NCI-H2196 treated with DMSO at 0.1 percent for 48 hours (cell line): Measurements from ENCODE around the gene CLEC4C.
"Not testable (repeated sequence)": the region's sequence is repeated elsewhere in the genome, so short reads cannot be mapped to it uniquely, and the experiment has no call there.

Experiments used
- DNase-seq: peaks from one replicate; lab custom pipeline; 2025; ENCODE audit not compliant: unreplicated experiment; lab: John Stamatoyannopoulos, UW

CLEC4C gene, protein sequence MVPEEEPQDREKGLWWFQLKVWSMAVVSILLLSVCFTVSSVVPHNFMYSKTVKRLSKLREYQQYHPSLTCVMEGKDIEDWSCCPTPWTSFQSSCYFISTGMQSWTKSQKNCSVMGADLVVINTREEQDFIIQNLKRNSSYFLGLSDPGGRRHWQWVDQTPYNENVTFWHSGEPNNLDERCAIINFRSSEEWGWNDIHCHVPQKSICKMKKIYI

DNA sequence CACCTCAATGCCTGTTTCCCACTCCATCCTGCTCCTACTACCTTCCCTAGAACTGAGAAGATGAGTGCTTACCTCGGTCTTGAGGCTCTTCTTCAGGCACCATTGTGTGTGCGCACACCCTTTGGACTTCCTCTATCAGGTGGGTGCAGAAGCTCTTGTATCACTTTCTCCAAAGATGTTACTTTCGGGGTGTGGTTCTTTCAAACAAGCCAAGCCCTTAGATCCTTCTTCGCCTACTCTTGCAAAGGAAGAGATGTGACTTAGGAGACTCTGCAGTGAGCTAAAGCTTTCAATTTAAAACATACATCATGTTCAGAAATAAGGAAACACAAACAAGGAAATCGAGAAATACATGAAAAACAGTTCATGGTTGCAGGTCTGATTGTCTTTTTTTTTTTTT lies at the start of gene CLEC4C:
Gene CLEC4C (minus strand): TSS at position 130 of the 400 bp plus-strand sequence. CDS start 27 bp downstream, at position 103.
- DNase-seq: no peak

DNA sequence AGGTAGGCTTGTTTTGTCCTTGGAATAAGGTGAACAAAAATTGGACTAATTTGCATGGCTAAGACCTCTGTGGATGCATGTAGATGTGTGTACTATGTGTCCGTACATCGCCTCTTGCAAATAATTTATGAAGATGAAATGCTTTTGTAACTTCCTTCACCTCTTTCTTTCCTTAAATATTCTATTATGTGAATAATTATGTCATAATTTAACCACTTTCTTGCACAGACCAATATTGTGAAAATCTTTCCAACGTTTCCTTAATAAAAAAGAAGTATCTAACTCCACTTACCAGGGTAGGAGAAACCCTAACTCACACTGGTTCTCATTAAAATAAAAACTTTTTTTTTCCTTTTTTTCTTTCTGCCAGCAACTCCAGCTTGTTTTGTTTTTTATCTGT lies 46.0 kb upstream of the CLEC4C start:
- DNase-seq: no peak

DNA sequence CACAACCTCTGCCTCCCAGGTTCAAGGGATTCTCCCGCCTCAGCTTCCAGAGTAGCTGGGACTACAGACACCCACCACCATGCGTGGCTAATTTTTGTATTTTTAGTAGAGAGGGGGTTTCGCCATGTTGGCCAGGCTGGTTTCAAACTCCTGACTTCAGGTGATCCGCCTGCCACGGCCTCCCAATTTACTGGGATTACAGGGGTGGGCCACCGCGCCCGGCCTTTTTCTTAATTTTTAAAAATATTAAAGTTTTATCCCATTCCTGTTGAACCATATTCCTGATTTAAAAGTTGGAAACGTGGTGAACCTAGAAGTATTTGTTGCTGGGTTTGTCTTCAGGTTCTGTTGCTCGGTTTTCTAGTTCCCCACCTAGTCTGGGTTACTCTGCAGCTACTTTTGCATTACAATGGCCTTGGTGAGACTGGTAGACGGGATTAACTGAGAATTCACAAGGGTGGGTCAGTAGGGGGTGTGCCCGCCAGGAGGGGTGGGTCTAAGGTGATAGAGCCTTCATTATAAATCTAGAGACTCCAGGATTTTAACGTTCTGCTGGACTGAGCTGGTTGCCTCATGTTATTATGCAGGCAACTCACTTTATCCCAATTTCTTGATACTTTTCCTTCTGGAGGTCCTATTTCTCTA lies 41.8 kb upstream of the CLEC4C start, which contains the start of gene NANOG:
Gene NANOG (plus strand): TSS at position 519 of the 645 bp plus-strand sequence. CDS start 213 bp downstream, outside the sequence.
- not testable (repeated sequence) for DNase-seq

DNA sequence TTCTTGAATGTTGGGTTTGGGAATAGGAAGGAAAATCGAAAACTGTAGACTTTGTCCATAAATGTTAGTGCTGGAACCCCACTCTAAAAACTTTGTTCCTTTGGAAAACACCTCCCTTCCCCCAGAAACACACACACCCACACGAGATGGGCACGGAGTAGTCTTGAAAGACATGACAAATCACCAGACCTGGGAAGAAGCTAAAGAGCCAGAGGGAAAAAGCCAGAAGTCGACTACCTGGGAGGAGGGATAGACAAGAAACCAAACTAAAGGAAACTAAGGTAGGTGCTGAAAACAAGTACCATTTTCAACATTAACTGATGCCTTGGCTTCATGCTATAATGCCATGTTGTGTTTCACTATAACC lies 41.1 kb upstream of the CLEC4C start:
- DNase-seq: no peak

DNA sequence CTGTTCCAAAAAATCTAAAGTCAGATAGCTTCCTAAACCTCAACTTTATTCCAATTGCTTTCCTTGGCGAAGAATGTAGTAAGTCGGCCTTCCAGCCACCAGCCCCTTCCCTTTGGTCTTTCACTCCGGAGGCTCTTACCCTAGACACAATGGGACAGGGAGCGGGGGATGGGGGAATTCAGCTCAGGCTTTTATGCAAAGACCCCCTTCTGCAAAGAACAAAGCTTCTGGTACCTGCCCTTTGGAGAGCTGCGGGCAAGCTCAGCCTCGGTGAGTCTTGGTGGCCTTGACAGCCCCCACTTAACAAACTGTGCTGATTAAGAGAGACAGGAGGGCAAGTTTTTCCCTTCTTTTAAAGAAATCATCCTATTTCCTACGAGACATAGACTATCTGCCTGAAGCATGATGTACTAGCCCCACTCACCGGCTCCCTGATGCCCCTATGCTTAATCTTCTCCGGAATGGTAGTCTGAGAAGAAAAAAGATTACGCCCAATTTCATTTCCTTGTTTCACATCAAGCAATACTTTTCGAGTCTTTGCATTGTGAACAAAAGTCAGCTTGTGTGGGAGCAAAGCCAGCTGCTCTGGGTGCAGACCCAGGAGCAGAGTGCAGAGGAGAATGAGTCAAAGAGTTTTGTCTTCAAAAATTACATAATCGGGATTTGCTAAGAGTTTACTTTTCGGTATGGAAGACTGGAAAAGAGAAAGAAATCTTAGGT lies 40.6 kb upstream of the CLEC4C start:
- no peak for DNase-seq

DNA sequence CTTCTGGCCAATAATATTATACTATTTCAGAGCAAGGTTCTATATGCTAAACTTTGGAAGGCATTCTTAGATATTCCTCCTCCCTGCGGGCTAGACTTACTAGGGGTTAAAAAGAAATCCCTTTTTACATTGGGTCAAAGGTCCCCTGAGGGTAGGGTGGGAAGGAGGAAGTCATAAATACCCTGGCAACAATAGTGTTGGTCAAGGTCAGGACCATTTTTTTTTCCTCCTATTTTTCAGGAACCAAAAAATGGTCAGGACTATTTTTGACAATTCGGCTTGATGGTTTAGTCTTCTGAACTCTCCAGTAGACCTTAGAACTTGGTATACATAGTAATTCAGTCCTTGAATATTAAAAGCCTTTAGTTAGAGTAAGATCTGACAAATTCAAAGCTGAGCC lies 37.5 kb upstream of the CLEC4C start:
- no peak for DNase-seq

DNA sequence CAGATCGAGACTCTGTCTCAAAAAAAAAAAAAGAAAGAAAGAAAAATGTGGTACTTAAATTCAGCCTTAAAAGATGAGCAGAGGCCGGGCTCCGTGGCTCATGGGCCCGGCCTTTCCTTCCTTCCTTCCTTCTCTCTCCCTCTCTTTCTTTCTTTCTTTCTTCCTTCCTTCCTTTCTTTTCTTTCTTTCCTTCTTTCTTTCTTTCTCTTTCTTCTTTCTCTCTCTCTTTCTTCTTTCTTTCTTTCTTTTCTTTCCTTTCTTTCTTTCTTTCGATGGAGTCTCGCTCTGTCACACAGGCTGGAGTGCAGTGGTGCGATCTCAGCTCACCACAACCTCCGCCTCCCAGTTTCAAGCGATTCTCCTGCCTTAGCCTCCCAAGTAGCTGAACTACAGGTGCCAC lies 36.3 kb upstream of the CLEC4C start:
- DNase-seq: not testable (repeated sequence)

DNA sequence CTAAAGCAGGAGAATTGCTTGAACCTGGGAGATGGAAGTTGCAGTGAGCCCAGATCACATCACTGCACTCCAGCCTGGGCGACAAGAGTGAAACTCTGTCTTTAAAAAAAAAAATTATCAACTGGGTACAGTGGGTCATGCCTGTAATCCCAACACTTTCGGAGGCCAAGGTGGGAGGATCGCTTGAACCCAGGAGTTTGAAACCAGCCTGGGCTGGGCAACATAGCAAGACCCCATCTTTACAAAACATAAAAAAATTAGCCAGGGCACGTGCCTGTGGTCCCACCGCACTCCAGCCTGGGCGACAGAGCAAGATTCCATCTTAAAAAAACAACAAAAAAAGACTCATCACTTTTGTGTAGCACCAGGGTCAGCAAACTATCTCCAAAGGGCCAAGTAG lies 34.9 kb upstream of the CLEC4C start:
- no peak for DNase-seq

DNA sequence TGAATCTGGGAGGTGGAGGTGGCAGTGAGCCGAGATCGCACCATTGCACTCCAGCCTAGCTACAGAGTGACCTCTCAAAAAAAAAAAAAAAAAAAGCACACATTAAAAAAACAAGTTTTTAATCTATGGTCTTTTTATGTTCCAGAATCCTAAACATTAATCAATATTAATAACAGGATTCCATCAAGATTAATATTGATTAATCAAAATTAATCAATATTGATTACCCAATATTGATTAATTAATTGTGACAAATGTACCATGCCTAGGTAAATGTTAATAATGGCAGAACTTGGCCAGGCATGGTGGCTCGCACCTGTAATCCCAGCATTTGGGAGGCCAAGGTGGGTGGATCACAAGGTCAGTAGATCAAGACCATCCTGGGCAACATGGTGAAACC lies 34.1 kb upstream of the CLEC4C start:
- no peak for DNase-seq

DNA sequence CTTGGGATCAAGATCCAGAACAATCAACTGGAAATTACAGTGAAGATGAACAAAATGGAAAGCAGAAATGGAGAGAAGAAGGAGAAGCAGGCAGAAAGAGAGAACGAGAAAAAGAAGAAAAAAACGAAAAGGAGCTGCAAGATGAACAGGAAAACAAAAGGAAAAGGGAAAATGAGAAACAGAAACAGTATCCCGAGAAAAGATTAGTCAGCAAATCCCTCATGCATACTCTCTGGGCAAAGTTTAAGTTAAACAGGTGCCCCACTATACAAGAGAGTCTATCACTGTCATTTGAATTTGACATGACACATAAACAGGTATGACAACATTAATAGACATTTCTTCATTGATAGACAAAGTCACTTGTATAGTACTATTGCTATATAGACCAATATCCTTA lies 22.8 kb upstream of the CLEC4C start:
- no peak for DNase-seq

DNA sequence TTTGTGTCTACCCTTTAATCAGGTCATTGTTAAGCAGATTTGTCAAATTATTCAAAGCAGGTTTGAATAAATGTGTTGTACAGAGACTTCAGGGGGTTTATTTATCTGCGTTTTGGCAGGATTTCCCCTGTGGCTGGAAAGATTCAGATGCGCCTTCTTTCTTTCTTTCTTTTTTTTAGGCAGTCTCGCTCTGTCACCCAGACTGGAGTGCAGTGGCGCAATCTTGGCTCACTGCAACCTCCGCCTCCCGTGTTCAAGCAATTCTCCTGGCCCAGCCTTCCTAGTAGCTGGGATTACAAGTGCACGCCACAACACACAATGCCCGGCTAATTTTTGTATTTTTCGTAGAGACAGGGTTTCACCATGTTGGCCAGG lies 11.6 kb upstream of the CLEC4C start:
- no peak for DNase-seq

DNA sequence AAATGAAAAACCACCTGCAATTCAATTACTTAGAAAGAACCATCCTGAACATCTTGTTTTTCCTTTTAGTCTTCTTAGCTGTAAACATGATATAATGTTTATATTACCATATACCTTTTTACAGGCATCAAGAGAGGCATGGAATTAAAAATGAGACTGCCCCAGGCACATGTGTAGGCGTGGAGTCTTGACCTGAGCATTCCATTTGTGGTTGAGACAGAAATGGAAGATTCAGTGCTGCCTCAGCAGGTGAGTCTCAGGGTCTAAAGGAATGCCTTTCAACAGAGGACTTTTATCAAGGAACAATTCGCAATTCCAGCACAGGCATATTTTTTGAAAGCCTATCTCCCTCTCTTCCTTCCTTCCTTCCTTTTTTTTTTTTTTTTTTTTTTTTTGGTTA lies 9.8 kb upstream of the CLEC4C start:
- DNase-seq: no peak

DNA sequence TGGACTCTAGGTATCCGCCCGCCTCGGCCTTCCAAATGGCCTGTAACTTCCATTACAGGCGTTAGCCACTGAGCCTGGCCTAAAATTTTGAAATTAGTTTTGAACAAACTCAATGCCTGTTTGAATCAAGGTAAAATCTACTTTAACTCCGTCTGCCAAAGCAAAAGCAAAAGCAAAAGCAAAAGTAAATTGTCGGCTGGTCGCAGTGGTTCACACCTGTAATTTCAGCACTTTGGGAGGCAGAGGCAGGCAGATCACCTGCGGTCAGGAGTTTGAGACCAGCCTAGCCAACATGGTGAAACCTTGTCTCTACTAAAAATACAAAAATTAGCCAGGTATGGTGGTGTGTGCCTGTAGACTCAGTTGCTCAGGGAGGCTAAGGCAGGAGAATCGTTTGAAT lies 8.5 kb upstream of the CLEC4C start:
- not testable (repeated sequence) for DNase-seq

DNA sequence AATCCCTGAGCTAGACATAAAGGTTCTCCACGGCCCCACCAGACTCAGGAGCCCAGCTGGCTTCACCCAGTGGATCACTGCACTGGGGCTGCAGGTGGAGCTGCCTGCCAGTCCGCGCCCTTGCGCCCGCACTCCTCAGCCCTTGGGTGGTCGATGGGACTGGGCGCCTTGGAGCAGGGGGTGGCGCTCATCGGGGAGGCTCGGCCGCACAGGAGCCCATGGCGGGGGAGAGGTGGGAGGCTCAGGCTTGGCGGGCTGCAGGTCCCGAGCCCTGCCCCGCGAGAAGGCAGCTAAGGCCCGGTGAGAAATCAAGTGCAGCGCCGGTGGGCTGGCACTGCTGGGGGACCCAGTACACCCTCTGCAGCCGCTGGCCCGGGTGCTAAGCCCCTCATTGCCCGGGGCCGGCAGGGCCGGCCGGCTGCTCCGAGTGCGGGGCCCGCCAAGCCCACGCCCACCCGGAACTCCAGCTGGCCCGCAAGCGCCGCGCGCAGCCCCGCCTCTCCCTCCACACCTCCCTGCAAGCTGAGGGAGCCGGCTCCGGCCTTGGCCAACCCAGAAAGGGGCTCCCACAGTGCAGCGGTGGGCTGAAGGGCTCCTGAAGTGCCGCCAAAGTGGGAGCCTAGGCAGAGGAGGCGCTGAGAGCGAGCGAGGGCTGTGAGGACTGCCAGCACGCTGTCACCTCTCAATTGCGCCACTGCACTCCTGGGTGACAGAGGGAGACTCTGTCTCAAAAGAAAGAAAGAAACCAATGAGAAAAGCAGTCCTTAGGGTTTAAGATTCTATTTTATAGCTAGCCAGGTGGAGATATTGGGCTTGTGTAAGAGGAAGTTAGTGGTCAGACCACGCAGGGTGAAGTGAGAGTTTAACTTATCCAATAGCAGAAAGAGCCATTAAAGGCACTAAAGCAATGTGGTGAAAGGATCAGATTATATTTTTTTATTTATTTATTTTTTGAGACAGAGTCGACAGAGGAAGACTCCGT lies 5.1 kb upstream of the CLEC4C start:
- not testable (repeated sequence) for DNase-seq

DNA sequence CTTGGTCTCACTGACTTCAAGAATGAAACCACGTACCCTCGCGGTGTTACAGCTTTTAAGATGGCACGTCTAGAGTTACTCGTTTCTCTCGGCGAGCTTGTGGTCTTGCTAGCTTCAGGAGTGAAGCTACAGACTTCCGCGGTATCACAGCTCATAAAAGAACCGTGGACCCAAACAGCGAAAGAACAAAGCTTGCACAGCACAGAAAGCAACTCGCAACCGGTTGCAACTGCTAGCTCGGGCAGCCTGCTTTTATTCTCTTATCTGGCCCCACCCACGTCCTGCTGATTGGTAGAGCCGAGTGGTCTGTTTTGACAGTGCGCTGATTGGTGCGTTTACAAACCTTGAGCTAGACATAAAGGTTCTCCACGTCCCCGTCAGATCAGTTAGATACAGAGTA lies 4.2 kb upstream of the CLEC4C start:
- no peak for DNase-seq

DNA sequence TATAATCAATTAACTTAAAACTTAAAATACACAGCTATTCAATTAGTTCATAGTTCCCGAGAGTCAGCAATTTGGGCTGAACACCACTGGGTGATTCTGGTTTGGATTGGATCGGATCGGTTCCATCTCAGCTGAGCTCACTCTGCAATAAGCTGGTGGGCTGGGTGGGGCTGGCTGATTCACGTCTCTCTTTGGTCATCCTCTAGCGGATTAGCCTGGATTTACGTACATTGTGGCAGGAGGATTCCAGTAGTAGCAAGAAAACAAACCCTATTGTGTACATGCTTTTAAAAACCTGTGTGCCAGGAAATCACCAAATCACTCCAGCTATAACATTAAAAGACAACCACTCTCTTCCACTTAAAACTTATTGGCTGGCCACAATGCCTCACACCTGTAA lies 3.2 kb upstream of the CLEC4C start:
- DNase-seq: no peak

DNA sequence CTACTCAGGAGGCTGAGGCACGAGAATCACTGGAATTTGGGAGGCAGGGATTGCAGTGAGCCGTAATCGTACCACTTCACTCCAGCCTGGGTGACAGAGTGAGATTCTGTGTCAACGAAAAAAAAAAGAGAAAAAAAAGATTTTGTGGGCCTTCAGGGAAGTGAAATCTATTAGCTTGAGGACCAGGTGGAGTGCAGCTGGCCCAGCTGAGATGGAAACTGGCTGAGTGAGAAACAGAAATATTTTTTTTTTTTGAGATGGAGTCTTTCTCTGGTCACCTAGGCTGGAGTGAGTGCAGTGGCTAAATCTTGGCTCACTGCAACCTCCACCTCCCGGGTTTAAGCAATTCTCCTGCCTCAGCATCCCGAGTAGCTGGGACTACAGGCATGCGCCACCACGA lies 2.3 kb upstream of the CLEC4C start:
- DNase-seq: no peak

DNA sequence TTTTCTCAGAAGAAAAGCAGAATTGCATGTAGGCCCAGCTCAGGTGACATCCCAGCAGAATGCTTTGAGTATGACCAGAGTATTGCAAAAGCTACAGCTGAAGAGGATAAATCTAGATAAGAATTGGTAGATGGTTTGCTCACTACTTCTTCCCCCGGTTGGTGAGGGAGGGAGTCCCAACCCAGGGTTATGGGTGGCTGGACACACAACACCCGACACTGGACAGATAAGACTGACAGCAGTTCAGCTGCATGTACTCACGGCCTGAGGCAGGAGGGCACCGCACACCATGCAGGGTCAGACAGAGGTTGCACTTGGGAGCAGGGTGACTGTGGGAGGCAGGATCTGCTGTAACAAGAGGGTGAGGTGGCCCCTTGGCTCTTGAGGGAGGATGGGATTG lies 1.7 kb upstream of the CLEC4C start:
- no peak for DNase-seq

DNA sequence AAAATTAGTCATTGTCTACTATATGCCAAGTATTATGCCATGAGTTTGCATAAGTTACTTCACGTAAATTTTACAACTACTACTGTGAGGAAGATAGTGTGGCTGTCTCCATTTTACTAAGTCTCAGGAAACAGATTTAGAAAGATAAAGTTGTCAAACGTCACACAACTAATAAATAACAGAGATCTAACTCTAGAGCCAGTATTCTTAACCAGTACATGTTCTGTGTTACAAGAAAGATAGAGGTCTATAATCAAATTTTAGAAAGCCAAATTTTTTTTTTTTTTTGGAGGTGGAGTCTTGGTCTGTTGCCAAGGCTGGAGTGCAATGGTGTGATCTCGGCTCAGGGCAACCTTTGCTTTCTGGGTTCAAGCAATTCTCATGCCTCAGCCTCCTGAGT lies 14.2 kb downstream of the CLEC4C start:
- no peak for DNase-seq

DNA sequence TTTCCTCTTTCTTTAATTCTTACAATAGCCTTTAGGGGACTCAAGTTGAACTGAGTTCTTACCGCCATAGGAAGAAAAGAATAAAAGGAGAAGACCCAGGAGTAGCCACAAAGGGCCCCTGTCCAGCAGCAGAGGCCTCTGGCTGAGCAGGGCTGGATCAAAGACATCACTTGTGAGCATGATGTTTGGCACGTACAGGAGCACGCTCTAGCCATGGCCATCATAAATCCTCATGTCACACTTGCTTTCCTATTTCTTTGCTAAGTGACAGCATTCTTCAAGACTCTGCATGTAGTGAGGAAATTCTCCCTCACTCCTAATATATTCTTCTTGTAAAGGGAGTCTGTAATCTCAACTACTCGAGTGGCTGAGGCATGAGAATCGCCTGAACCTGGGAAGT lies 15.7 kb downstream of the CLEC4C start:
- DNase-seq: no peak

DNA sequence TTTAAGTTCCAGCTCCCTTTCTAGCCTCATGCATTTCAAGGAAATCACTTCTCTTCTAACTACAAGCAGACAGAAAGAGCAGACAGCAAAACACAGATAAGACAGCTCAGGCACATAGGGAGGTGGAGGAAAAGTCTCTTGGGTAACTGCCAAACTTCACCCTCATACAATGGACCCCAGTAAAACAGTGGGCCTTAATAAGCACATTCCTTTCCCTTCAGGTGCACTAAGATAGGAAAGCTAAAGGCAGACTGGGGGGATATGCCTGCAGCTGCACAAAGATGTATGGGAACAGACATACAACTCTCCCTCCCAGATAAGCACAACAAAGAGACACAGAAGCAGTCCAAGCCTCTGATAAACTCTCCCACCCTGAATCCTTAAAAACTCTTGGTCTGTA lies 16.2 kb downstream of the CLEC4C start:
- DNase-seq: not testable (repeated sequence)
